Endothelial cell of umbilical vein (primary cell): ENCODE data around the gene LSM14A. TPM values are rescaled to one million over a fixed set of nuclear protein-coding genes. Genes with fewer than 3 reads are reported as not detected.
"Not testable (repeated sequence)": the region's sequence is repeated elsewhere in the genome, so short reads cannot be mapped to it uniquely, and the experiment has no call there.

Experiments
- BruUV-seq: library from RNA; stranded (reverse); fragments of 400-500 nt; replicated peaks from 2 replicates; lab custom pipeline; 2021; lab: Mats Ljungman, UMichigan
- CTCF ChIA-PET: fragments of 300-600, 350-600 bp; sonication (Branson Sonifier 250); formaldehyde crosslinking; loops from one replicate; lab custom pipeline; 2021; ENCODE audit warnings: antibody characterized with exemption, inconsistent platforms; lab: Charles Lee
- POLR2A ChIA-PET: fragments of 300-600, 350-600 bp; sonication (Branson Sonifier 250); formaldehyde crosslinking; loops from one replicate; lab custom pipeline; 2021; ENCODE audit warnings: antibody characterized with exemption, inconsistent platforms; lab: Charles Lee
- DNase-seq: peaks from one replicate; pipeline ENCODE4 v3.0.0-alpha.2; 2011; ENCODE audit warnings: low read depth, low spot score
- FAIRE-seq: peaks from 2 replicates; lab custom pipeline; 2011; peaks lifted over from hg19 to GRCh38; lab: Jason Lieb, UNC
- H2AFZ ChIP-seq: 2 replicates; pipeline ENCODE4 v1.6.0; 2012; ENCODE audit warnings: low read depth, low read length, control low read depth, inconsistent platforms
- H3K27ac ChIP-seq: 2 replicates; pipeline ENCODE4 v1.5.1; 2011; ENCODE audit warnings: low read depth, mild to moderate bottlenecking, control low read depth, low read length, moderate library complexity; ENCODE audit not compliant: insufficient read depth
- H3K27me3 ChIP-seq, 2 experiments: 2 replicates each; pipeline versions ENCODE4 v1.6.0 to v1.6.1; 2011; ENCODE audit warnings: low read length in 2 of 2, mixed read lengths in 1 of 2; ENCODE audit not compliant: control insufficient read depth in 2 of 2, insufficient read depth in 2 of 2
- H3K36me3 ChIP-seq, 2 experiments: 2 replicates in 1 of 2; 3 replicates in 1 of 2; pipeline ENCODE4 v1.5.1; 2011; ENCODE audit warnings: low read length in 2 of 2, mild to moderate bottlenecking in 1 of 2, moderate library complexity in 1 of 2; ENCODE audit not compliant: control insufficient read depth in 2 of 2, insufficient read depth in 2 of 2; ENCODE audit errors: extremely low read depth in 1 of 2
- H3K4me1 ChIP-seq: 3 replicates; pipeline ENCODE4 v1.5.1; 2011; ENCODE audit warnings: mild to moderate bottlenecking, low read length; ENCODE audit not compliant: control insufficient read depth, insufficient read depth; ENCODE audit errors: extremely low read depth
- H3K4me2 ChIP-seq: 2 replicates; pipeline ENCODE4 v1.6.1; 2011; ENCODE audit warnings: low read length, control low read depth, mixed read lengths; ENCODE audit not compliant: insufficient read depth
- H3K4me3 ChIP-seq, 3 experiments: fragments of 200-600 bp in 1 of 3; sonication (generic), shearing (Covaris generic) in 1 of 3; replicated peaks in 1 of 3; 2 replicates each; pipeline ENCODE4 v1.5.1; 2011 to 2016; ENCODE audit warnings: control low read depth in 3 of 3, low read length in 3 of 3, mild to moderate bottlenecking in 2 of 3, inconsistent platforms in 1 of 3, low read depth in 1 of 3, moderate library complexity in 1 of 3; ENCODE audit not compliant: insufficient read depth in 1 of 3
- H3K79me2 ChIP-seq: 2 replicates; pipeline ENCODE4 v1.6.0; 2012; ENCODE audit warnings: low read length, inconsistent platforms; ENCODE audit not compliant: control insufficient read depth, insufficient read depth
- H3K9ac ChIP-seq: replicated peaks from 2 replicates; pipeline ENCODE3; 2011; ENCODE audit warnings: low read length, control low read depth; ENCODE audit not compliant: insufficient read depth; ENCODE audit errors: extremely low read depth
- H3K9me1 ChIP-seq: replicated peaks from 3 replicates; pipeline ENCODE4 v1.6.0; 2011; ENCODE audit warnings: mild to moderate bottlenecking, low read length; ENCODE audit not compliant: control insufficient read depth, insufficient read depth; ENCODE audit errors: extremely low read depth
- H3K9me3 ChIP-seq: replicated peaks from 2 replicates; pipeline ENCODE4 v1.5.1; 2012; ENCODE audit warnings: low read length, inconsistent platforms; ENCODE audit not compliant: control insufficient read depth, insufficient read depth
- H4K20me1 ChIP-seq: replicated peaks from 2 replicates; pipeline ENCODE3; 2011; ENCODE audit warnings: mild to moderate bottlenecking, low read length; ENCODE audit not compliant: control insufficient read depth, insufficient read depth; ENCODE audit errors: extremely low read depth
- EZH2 ChIP-seq: IDR thresholded peaks from 2 replicates; pipeline ENCODE4 v1.6.1; 2012; ENCODE audit warnings: borderline replicate concordance, low read depth, mild to moderate bottlenecking, moderate library complexity, low read length, inconsistent platforms; ENCODE audit not compliant: severe bottlenecking
- GATA2 ChIP-seq: IDR thresholded peaks from 2 replicates; pipeline ENCODE4 v1.7.0; 2011; ENCODE audit warnings: low read depth, mild to moderate bottlenecking, moderate library complexity, mixed read lengths, low read length; ENCODE audit not compliant: insufficient read length, insufficient read depth
- JUN ChIP-seq: IDR thresholded peaks from 2 replicates; pipeline ENCODE4 v1.6.1; 2011; ENCODE audit warnings: borderline replicate concordance, low read depth; ENCODE audit not compliant: insufficient read length, insufficient read depth
- POLR2A ChIP-seq: IDR thresholded peaks from 2 replicates; pipeline ENCODE4 v1.6.1; 2012; ENCODE audit warnings: low read depth, mild to moderate bottlenecking, control low read depth, low read length
- POLR2AphosphoS5 ChIP-seq: IDR thresholded peaks from 2 replicates; pipeline ENCODE4 v1.6.1; 2012; ENCODE audit warnings: low read depth, mild to moderate bottlenecking, control low read depth, low read length, moderate library complexity; ENCODE audit not compliant: insufficient read depth
- dilution Hi-C: fragments of 300-500 bp; cut with MboI; formaldehyde crosslinking; loops from one replicate; pipeline ENCODE4 v1.15.0; 2019; ENCODE audit warnings: low sequenced_read_pairs; ENCODE audit not compliant: extremely low pct_ligation_motif_present
- intact Hi-C: fragments of 100-400 bp; cut with micrococcal nuclease; formaldehyde crosslinking; loops from one replicate; pipeline ENCODE4 v1.10.0; 2022
- polyA plus RNA-seq, 4 experiments: library from polyadenylated mRNA; depleted of rRNA in 3 of 4; stranded (reverse) in 3 of 4; unstranded in 1 of 4; fragments of >200 nt; gene quantifications; 2 replicates each; pipeline versions ENCODE4 v1.2.1 to v1.2.3, GENCODE V29; 2011 to 2012; ENCODE audit warnings: missing spikeins in 1 of 4
- total RNA-seq: library from RNA; stranded (reverse); gene quantifications from 2 replicates; pipeline ENCODE4 v1.2.3, GENCODE V29; 2021
- TF ChIP-seq, protein P1 (sequence below), 2 donors: IDR thresholded peaks; 1 replicate in 1 of 2; 2 replicates in 1 of 2; pipeline ENCODE4 v1.5.1; 2011; ENCODE audit warnings: low read length in 2 of 2, mild to moderate bottlenecking in 2 of 2, moderate library complexity in 2 of 2, control low read depth in 1 of 2, inconsistent platforms in 1 of 2, low read depth in 1 of 2; ENCODE audit not compliant: insufficient read depth in 1 of 2; ENCODE audit errors: extremely low read depth in 1 of 2

Gene LSM14A
- total and polyA plus RNA-seq, 2 donors (not counting 3 experiments of a cell fraction or from before 2014, with no cell fraction given), result 96.7 to 122 TPM

DNA sequence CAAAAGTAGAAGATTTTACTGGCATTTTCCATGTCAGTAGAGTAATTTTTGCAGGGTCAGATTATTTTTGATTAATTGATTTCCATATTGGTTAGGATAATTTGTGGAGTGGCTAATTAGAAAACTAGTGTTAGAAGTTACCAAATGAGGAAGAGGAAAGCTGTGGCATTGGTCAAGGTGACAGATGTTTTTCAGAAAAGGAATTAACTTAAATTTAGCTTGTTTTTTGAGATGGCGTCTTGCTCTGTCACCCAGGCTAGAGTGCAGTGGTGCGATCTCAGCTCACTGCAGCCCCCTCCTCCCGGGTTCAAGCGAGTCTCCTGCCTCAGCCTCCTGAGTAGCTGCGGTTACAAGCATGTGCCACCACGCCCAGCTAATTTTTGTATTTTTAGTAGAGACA is 28.8 kb downstream of the LSM14A start:
- BruUV-seq, result no TSS peak
- Histone ChIP-seq H3K9ac (no peak overlapping the region), H2AFZ (no peak overlapping the region), H3K27ac (no peak overlapping the region), H3K4me1 (no peaks in the 10 kb centered on the region), H3K27me3 (no peaks in the 10 kb centered on the region), H3K9me3 (no peaks in the 10 kb centered on the region), H3K4me2 (no peak overlapping the region), H4K20me1 (peaks cover 2% of the 10 kb centered on the region), H3K36me3 (peaks cover 11 to 14% of the 10 kb centered on the region in 2 experiments), H3K9me1 (no peaks in the 10 kb centered on the region), H3K4me3 (no peak overlapping the region), H3K79me2 (peaks cover 20% of the 10 kb centered on the region)
- FAIRE-seq (no peak), DNase-seq (no peak)
- dilution Hi-C loops (no loop called here), intact Hi-C loops (no loop called here)
- ChIA-PET CTCF (interaction anchor here (1.6 kb wide), 1 partner anchor 146 kb away, joined by 5 read pairs; no protein-coding TSS in a partner anchor), POLR2A (no interaction called here)
- TF ChIP-seq POLR2A, result no peak
- TF ChIP-seq POLR2AphosphoS5, result no peak
- TF ChIP-seq JUN, result no peak
- no peak for TF ChIP-seq EZH2
- TF ChIP-seq, protein P1, sequence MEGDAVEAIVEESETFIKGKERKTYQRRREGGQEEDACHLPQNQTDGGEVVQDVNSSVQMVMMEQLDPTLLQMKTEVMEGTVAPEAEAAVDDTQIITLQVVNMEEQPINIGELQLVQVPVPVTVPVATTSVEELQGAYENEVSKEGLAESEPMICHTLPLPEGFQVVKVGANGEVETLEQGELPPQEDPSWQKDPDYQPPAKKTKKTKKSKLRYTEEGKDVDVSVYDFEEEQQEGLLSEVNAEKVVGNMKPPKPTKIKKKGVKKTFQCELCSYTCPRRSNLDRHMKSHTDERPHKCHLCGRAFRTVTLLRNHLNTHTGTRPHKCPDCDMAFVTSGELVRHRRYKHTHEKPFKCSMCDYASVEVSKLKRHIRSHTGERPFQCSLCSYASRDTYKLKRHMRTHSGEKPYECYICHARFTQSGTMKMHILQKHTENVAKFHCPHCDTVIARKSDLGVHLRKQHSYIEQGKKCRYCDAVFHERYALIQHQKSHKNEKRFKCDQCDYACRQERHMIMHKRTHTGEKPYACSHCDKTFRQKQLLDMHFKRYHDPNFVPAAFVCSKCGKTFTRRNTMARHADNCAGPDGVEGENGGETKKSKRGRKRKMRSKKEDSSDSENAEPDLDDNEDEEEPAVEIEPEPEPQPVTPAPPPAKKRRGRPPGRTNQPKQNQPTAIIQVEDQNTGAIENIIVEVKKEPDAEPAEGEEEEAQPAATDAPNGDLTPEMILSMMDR (IDR thresholded peaks at IDR 0.05; ENCODE audit: extremely low read depth in 1 of 2, insufficient read depth in 1 of 2, low read depth in 1 of 2, low read length in 2 of 2), result no peak
- no peak for TF ChIP-seq GATA2

DNA sequence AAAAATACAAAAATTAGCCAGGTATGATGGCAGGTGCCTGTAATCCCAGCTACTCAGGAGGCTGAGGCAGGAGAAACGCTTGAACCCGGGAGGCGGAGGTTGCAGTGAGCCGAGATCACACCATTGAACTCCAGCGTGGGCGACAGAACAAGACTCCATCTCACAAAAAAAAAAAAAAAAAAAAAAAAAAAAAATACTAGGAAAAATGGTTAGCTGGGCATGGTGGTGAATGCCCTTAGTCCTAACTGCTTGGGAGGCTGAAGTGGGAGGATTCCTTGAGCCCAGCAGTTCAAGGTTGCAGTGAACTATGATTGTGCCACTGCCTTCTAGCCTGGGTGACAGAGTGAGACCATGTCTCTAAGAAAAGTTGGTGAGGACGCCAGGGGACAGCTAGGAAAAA is 33.0 kb downstream of the LSM14A start:
- H3K36me3 ChIP-seq, H3K4me2 ChIP-seq, H3K9me3 ChIP-seq, intact Hi-C loops, FAIRE-seq, dilution Hi-C loops, H3K27me3 ChIP-seq, DNase-seq, POLR2A ChIA-PET, H3K9ac ChIP-seq, H3K4me3 ChIP-seq, H2AFZ ChIP-seq, H3K4me1 ChIP-seq, BruUV-seq, H3K9me1 ChIP-seq, H3K27ac ChIP-seq, H4K20me1 ChIP-seq: not testable (repeated sequence)
- CTCF ChIA-PET, result interaction anchor here (0.9 kb wide), 1 partner anchor 141 kb away, joined by 3 read pairs; no protein-coding TSS in a partner anchor
- H3K79me2 ChIP-seq, result peaks cover 12% of the 10 kb centered on the region
